Sciatic nerve (tissue), 2 donors: Measurements from ENCODE around the gene CLMP. TPM values are rescaled to one million over a fixed set of nuclear protein-coding genes. Genes with fewer than 3 reads are reported as not detected.

Experiments used
- ATAC-seq: fragments of 200-7000 bp; cut with Tn5 transposase; one replicate; pipeline ENCODE4 v1.9.1; 2020; ENCODE audit warnings: mild to moderate bottlenecking, moderate library complexity
- DNase-seq: peaks from one replicate; pipeline ENCODE4 v3.0.0-alpha.2; 2020; ENCODE audit warnings: low spot score
- intact Hi-C: fragments of 100-400 bp; cut with DNase I; formaldehyde crosslinking; loops from one replicate; pipeline ENCODE4 v1.14.2; 2022
- total RNA-seq: library from RNA; stranded (reverse); fragmentation: NEBNext Ultra II Directional; extraction: Animal tissue kit (Norgen Biotek cat#: 25700); gene quantifications from one replicate; pipeline ENCODE4 v1.2.1, GENCODE V29; 2021
- donor health status: DM: no; HTN: no; CAD: no.
- donor health status: DM: no; HTN: no; CAD: no.

The CLMP gene
- total RNA-seq = 74.6 TPM

- ATAC-seq (peak; percentile 88), DNase-seq (peak; percentile 85)
- intact Hi-C loops = no loop called here
These were observed at the start of gene CLMP for GRCh38 chr11:123195188-123196059. Gene CLMP, minus strand, starts transcription at chr11:123195248. Its CDS starts 308 bp downstream, at chr11:123194940.

- intact Hi-C loops = no loop called here
- no peak for DNase-seq
- ATAC-seq = no peak
These were observed 47.0 kb upstream of the CLMP start for GRCh38 chr11:123241874-123242543.

GRCh38 chr11:123241294-123241693, 46.2 kb upstream of the CLMP start:
- intact Hi-C loops = no loop called here
- no peak for ATAC-seq
- DNase-seq = no peak

GRCh38 chr11:123239191-123240150, 44.4 kb upstream of the CLMP start:
- ATAC-seq = no peak
- no peak for DNase-seq
- intact Hi-C loops = no loop called here

- ATAC-seq (peak; percentile 96), DNase-seq (peak; percentile 77)
- intact Hi-C loops = no loop called here
These were observed 43.2 kb upstream of the CLMP start for GRCh38 chr11:123238297-123238696.

- intact Hi-C loops = no loop called here
- no peak for ATAC-seq
- no peak for DNase-seq
These were observed 41.8 kb upstream of the CLMP start for GRCh38 chr11:123236879-123237278.

- intact Hi-C loops = no loop called here
- ATAC-seq (peak; percentile 78), DNase-seq (no peak)
These were observed 40.7 kb upstream of the CLMP start for GRCh38 chr11:123235656-123236261.

- intact Hi-C loops = no loop called here
- DNase-seq (peak; percentile 81), ATAC-seq (peak; percentile 68)
These were observed 40.1 kb upstream of the CLMP start for GRCh38 chr11:123235117-123235655.

- DNase-seq (no peak), ATAC-seq (no peak)
- intact Hi-C loops = no loop called here
These were observed 38.9 kb upstream of the CLMP start for GRCh38 chr11:123233975-123234334.

GRCh38 chr11:123233280-123233974, 38.4 kb upstream of the CLMP start:
- intact Hi-C loops = no loop called here
- no peak for DNase-seq
- ATAC-seq = no peak

GRCh38 chr11:123231777-123232176, 36.7 kb upstream of the CLMP start:
- no peak for ATAC-seq
- DNase-seq = no peak
- intact Hi-C loops = no loop called here

- ATAC-seq (no peak), DNase-seq (no peak)
- intact Hi-C loops = no loop called here
These were observed 36.2 kb upstream of the CLMP start for GRCh38 chr11:123231256-123231655.

- ATAC-seq (no peak), DNase-seq (no peak)
- intact Hi-C loops = no loop called here
These were observed 35.3 kb upstream of the CLMP start for GRCh38 chr11:123230346-123230745.

- intact Hi-C loops = no loop called here
- ATAC-seq = no peak
- DNase-seq = no peak
These were observed 33.6 kb upstream of the CLMP start for GRCh38 chr11:123228496-123229163.

GRCh38 chr11:123227763-123228495, 32.9 kb upstream of the CLMP start:
- intact Hi-C loops = no loop called here
- ATAC-seq (no peak), DNase-seq (no peak)

GRCh38 chr11:123221584-123221983, 26.5 kb upstream of the CLMP start:
- intact Hi-C loops = no loop called here
- ATAC-seq = no peak

GRCh38 chr11:123221096-123221561, 26.1 kb upstream of the CLMP start:
- ATAC-seq = no peak
- intact Hi-C loops = no loop called here
- DNase-seq = no peak

More at GRCh38 chr11:123221584-123221983, 26.5 kb upstream of the CLMP start:
- no peak for DNase-seq
